A673 (cell line): Measurements from ENCODE around the gene PAK3. TPM values are rescaled to one million over a fixed set of nuclear protein-coding genes. Genes with fewer than 3 reads are reported as not detected.

Experiments used
- BruUV-seq: library from RNA; stranded (reverse); fragments of 400-500 nt; replicated peaks from 2 replicates; lab custom pipeline; 2021; lab: Mats Ljungman, UMichigan
- CTCF ChIA-PET: fragments of 300-600 bp; sonication (Branson Sonifier 250); formaldehyde crosslinking; loops from one replicate; lab custom pipeline; 2022; ENCODE audit warnings: antibody characterized with exemption; lab: Charles Lee
- POLR2A ChIA-PET: fragments of 300-600 bp; sonication (Branson Sonifier 250); formaldehyde crosslinking; loops from one replicate; lab custom pipeline; 2022; ENCODE audit warnings: antibody characterized with exemption; ENCODE audit not compliant: low non-redundant PET; lab: Charles Lee
- DNase-seq: peaks from one replicate; pipeline ENCODE4 v3.0.0-alpha.2; 2015; ENCODE audit warnings: low spot score
- H3K27ac ChIP-seq: fragments of 200-600 bp; sonication (generic); 2 replicates; pipeline ENCODE4 v1.5.1; 2016; ENCODE audit warnings: mixed run types, low read depth, mild to moderate bottlenecking, mixed read lengths, antibody characterized with exemption, low read length; ENCODE audit not compliant: poor library complexity, severe bottlenecking
- H3K27me3 ChIP-seq: fragments of 200-600 bp; sonication (generic); replicated peaks from 2 replicates; pipeline ENCODE4 v1.6.1; 2017; ENCODE audit warnings: mixed run types, low read depth, mild to moderate bottlenecking, mixed read lengths, antibody characterized with exemption, low read length; ENCODE audit not compliant: insufficient read depth, poor library complexity
- H3K36me3 ChIP-seq: fragments of 200-600 bp; sonication (generic); 2 replicates; pipeline ENCODE4 v1.6.1; 2016; ENCODE audit warnings: mixed run types, mild to moderate bottlenecking, mixed read lengths, antibody characterized with exemption, low read length; ENCODE audit not compliant: insufficient read depth, poor library complexity, severe bottlenecking
- H3K4me1 ChIP-seq: fragments of 200-600 bp; sonication (generic); 2 replicates; pipeline ENCODE4 v1.6.1; 2017; ENCODE audit warnings: mixed run types, mild to moderate bottlenecking, mixed read lengths, antibody characterized with exemption, low read length; ENCODE audit not compliant: insufficient read depth, poor library complexity, severe bottlenecking
- H3K4me3 ChIP-seq: fragments of 200-600 bp; sonication (generic); 2 replicates; pipeline ENCODE4 v1.5.1; 2016; ENCODE audit warnings: low read depth, mixed run types, mild to moderate bottlenecking, mixed read lengths, low read length; ENCODE audit not compliant: poor library complexity, severe bottlenecking
- H3K9me3 ChIP-seq: fragments of 200-600 bp; sonication (generic); 2 replicates; pipeline ENCODE4 v1.6.1; 2016; ENCODE audit warnings: mixed run types, low read depth, mild to moderate bottlenecking, mixed read lengths, antibody characterized with exemption, low read length; ENCODE audit not compliant: poor library complexity, severe bottlenecking
- CTCF ChIP-seq: fragments of 300-800, 200-600 bp; sonication (generic); conservative IDR thresholded peaks from 2 replicates; pipeline ENCODE4 v1.5.1; 2017; ENCODE audit warnings: low read depth, mild to moderate bottlenecking, antibody characterized with exemption, low read length, moderate library complexity, mixed read lengths
- EZH2 ChIP-seq: fragments of 200-600 bp; sonication (generic); IDR thresholded peaks from 2 replicates; pipeline ENCODE4 v1.6.1; 2017; ENCODE audit warnings: borderline replicate concordance, low read depth, mild to moderate bottlenecking, mixed read lengths, antibody characterized with exemption, low read length; ENCODE audit not compliant: poor library complexity, severe bottlenecking
- intact Hi-C: fragments of 100-400 bp; cut with micrococcal nuclease; formaldehyde crosslinking; loops from one replicate; pipeline ENCODE4 v1.10.0; 2022; ENCODE audit not compliant: unreplicated experiment
- total RNA-seq: library from RNA; stranded (reverse); gene quantifications from 2 replicates; pipeline ENCODE4 v1.2.3, GENCODE V29; 2021

Gene PAK3
- total RNA-seq, 1 experiment from 2014 or later, result not detected

GRCh38 chrX:111257733-111258132 is 161.7 kb downstream of the PAK3 start:
- H3K9me3 ChIP-seq, result no peaks in the 10 kb centered on the region
- POLR2A ChIA-PET, result no interaction called here
- H3K27me3 ChIP-seq, result no peaks in the 10 kb centered on the region
- H3K4me3 ChIP-seq, result no peak overlapping the region
- DNase-seq, result no peak
- no peaks in the 10 kb centered on the region for H3K4me1 ChIP-seq
- no peak for TF ChIP-seq EZH2
- no peak for TF ChIP-seq CTCF
- intact Hi-C loops, result no loop called here
- no peak overlapping the region for H3K27ac ChIP-seq
- BruUV-seq, result no TSS peak
- CTCF ChIA-PET, result no interaction called here
- no peaks in the 10 kb centered on the region for H3K36me3 ChIP-seq

- H3K4me3 ChIP-seq, result no peak overlapping the region
- POLR2A ChIA-PET, result no interaction called here
- TF ChIP-seq CTCF, result no peak
- no peak for TF ChIP-seq EZH2
- no peak for DNase-seq
- no peaks in the 10 kb centered on the region for H3K36me3 ChIP-seq
- H3K27me3 ChIP-seq, result no peaks in the 10 kb centered on the region
- no TSS peak for BruUV-seq
- H3K4me1 ChIP-seq, result no peaks in the 10 kb centered on the region
- intact Hi-C loops, result no loop called here
- H3K9me3 ChIP-seq, result no peaks in the 10 kb centered on the region
- H3K27ac ChIP-seq, result no peak overlapping the region
- CTCF ChIA-PET, result no interaction called here
Measured at GRCh38 chrX:111259559-111259958, 163.6 kb downstream of the PAK3 start.

GRCh38 chrX:111260451-111260850 is 164.5 kb downstream of the PAK3 start:
- Histone ChIP-seq H3K27me3 (no peaks in the 10 kb centered on the region), H3K27ac (no peak overlapping the region), H3K4me3 (no peak overlapping the region), H3K36me3 (no peaks in the 10 kb centered on the region), H3K9me3 (no peaks in the 10 kb centered on the region), H3K4me1 (no peaks in the 10 kb centered on the region)
- ChIA-PET POLR2A (no interaction called here), CTCF (no interaction called here)
- no peak for TF ChIP-seq EZH2
- no peak for TF ChIP-seq CTCF
- no TSS peak for BruUV-seq
- DNase-seq, result no peak
- intact Hi-C loops, result loop anchor here (10.0 kb wide), 1 partner anchor 184 kb away; no protein-coding TSS in a partner anchor
